Bronchial epithelial cell (primary cell): Measurements from ENCODE around the gene PAX4. TPM values are rescaled to one million over a fixed set of nuclear protein-coding genes. Genes with fewer than 3 reads are reported as not detected.

Experiments
- DNase-seq: peaks from one replicate; pipeline ENCODE4 v3.0.0-alpha.2; 2010; ENCODE audit warnings: low read depth
- FAIRE-seq: peaks from 2 replicates; lab custom pipeline; 2011; peaks lifted over from hg19 to GRCh38; lab: Jason Lieb, UNC
- H3K27me3 ChIP-seq: 2 replicates; pipeline ENCODE4 v1.5.1; 2011; ENCODE audit warnings: low read length; ENCODE audit not compliant: control insufficient read depth, insufficient read depth
- H3K36me3 ChIP-seq: 2 replicates; pipeline ENCODE4 v1.5.1; 2011; ENCODE audit warnings: low read length; ENCODE audit not compliant: control insufficient read depth, insufficient read depth
- H3K4me3 ChIP-seq: 2 replicates; pipeline ENCODE4 v1.5.1; 2011; ENCODE audit warnings: mild to moderate bottlenecking, low read depth, low read length, control low read depth
- CTCF ChIP-seq: IDR thresholded peaks from 2 replicates; pipeline ENCODE4 v1.5.1; 2011; ENCODE audit warnings: mild to moderate bottlenecking, moderate library complexity, low read length, control low read depth, inconsistent platforms; ENCODE audit not compliant: insufficient read depth, severe bottlenecking
- total RNA-seq: library from RNA; depleted of rRNA; stranded (reverse); fragments of >200 nt; gene quantifications from 2 replicates; pipeline ENCODE4 v1.2.1, GENCODE V29; 2014

The PAX4 gene
- total RNA-seq, 1 donor from 2014 or later: not detected

- H3K27me3 ChIP-seq: no peaks in the 10 kb centered on the region
- FAIRE-seq: no peak
- no peak for TF ChIP-seq CTCF
- DNase-seq: peak; percentile 97
- peak within 1 kb of the TSS; percentile 87 for H3K4me3 ChIP-seq
- H3K36me3 ChIP-seq: no peaks in the 10 kb centered on the region
These were observed 33.8 kb upstream of the PAX4 start, which contains the start of gene SND1 for GRCh38 chr7:127651556-127652332. TSS of gene SND1 (plus strand) at chr7:127652194. CDS start at chr7:127652374, 180 bp downstream.

GRCh38 chr7:127650847-127651555 is 33.1 kb upstream of the PAX4 start:
- peak; percentile 39 for DNase-seq
- Histone ChIP-seq H3K27me3 (no peaks in the 10 kb centered on the region), H3K36me3 (no peaks in the 10 kb centered on the region), H3K4me3 (peak overlapping the region; percentile 87)
- no peak for FAIRE-seq
- TF ChIP-seq CTCF: no peak

- Histone ChIP-seq H3K36me3 (no peaks in the 10 kb centered on the region), H3K4me3 (no peak overlapping the region), H3K27me3 (no peaks in the 10 kb centered on the region)
- TF ChIP-seq CTCF: no peak
- DNase-seq (no peak), FAIRE-seq (no peak)
These were observed 31.0 kb upstream of the PAX4 start for GRCh38 chr7:127648986-127649385.

- H3K27me3 ChIP-seq: no peaks in the 10 kb centered on the region
- no peaks in the 10 kb centered on the region for H3K36me3 ChIP-seq
- H3K4me3 ChIP-seq: no peak overlapping the region
- DNase-seq (no peak), FAIRE-seq (no peak)
- TF ChIP-seq CTCF: no peak
These were observed 29.7 kb upstream of the PAX4 start for GRCh38 chr7:127647636-127648035.

GRCh38 chr7:127644484-127644883 is 26.5 kb upstream of the PAX4 start:
- FAIRE-seq (no peak), DNase-seq (no peak)
- TF ChIP-seq CTCF: no peak
- H3K27me3 ChIP-seq: no peaks in the 10 kb centered on the region
- no peaks in the 10 kb centered on the region for H3K36me3 ChIP-seq
- no peak overlapping the region for H3K4me3 ChIP-seq
